HK-2 (cell line): ENCODE results near the gene MED29.
"Not testable (repeated sequence)": the region's sequence is repeated elsewhere in the genome, so short reads cannot be mapped to it uniquely, and the experiment has no call there.

Experiments
- DNase-seq: peaks from one replicate; pipeline ENCODE4 v3.0.0-alpha.2; 2018; ENCODE audit not compliant: unreplicated experiment

MED29 gene

DNA sequence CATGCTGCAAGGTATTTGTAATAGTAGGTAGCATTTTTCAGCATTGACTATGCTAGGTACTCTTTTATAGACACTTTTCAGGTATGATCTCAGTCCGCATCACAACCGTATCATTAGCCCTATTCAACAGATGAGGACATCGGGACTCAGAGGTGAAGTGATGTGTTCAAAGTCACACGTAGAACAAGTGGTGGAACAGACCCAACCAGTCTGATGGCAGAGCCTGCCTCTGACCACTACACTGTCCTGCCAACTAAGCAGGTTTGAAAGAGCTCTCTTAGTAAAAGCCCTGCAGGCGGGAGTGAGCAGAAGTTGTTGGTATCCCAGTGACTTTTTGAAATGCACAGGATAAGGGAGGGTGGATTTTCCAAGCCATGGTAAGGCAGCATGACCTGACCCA lies 20.4 kb upstream of the MED29 start:
- DNase-seq, result no peak

DNA sequence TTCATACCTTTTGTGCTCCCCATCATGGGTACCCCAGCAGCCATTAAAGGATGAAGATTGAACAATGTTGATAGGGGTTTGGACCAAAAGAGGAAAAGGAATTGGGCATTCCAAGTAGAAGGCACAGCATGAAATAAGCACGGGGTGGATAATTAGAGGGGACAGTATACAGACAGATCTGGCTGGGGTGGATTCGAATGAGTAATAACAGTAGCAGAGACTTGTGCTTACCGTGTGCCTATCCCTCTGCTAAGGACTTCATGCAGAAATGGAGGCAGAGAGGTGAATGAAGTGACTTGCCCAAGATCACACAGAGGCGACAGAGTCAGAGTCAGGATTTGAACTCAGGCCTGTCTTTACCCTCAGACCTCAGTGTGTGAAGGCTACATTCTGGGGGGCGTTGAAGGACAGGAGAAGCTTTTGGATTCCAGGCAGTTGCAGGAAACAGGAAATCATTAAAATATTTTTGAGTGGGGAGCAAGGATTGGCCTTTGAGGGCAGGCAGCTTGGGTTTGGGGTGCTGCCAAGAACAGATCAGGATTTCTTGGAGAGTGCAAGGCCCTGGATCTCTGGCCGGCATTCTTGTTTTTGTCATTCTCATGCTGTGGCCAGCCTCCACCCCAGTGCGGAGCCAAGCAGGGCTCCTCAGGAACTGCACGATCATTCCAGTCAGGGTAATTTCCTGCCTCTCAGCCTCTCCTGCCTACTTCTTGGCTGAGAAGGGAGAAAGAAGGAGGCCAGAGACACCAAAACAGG lies 19.0 kb upstream of the MED29 start:
- DNase-seq, result no peak

DNA sequence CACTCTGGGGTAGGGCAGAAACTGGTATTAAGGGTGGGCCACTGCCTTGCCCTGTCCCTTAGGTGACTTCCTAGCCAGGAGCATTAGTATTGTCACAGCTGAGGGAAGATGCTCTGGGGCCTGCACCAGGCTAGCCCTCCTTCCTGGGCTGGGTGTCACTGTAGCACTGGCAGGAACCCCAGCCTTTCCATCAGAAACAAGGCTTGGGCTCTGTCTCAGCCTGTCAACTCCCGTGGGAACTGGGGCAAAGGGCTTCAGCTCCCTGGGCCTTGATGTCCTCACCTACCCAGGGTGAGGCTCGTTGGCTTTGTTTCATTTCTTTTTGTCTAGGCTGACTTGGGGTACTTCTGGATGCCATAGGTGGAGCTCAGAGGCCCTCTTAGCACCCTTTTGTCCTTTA lies 18.2 kb upstream of the MED29 start:
- DNase-seq, result no peak

DNA sequence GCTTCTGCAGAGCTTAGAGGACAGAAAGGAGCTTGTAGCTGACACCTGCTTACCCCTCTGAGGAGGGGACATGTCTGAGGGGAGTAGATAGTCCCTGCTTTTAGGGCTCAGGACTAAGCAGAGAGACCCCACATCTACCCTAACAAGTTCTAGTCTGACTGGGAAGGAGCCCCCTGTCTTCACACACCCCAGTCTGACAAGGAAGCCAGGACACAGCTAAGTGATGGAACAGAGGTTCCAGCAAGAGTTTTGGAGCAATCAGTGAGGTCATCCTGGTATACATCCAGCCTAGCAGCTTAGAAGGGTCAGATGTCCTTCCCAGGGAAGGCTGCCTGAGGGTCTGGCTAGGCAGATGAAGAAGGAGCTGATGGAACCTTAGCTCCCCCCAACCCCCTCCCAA lies 15.2 kb upstream of the MED29 start:
- DNase-seq, result no peak

DNA sequence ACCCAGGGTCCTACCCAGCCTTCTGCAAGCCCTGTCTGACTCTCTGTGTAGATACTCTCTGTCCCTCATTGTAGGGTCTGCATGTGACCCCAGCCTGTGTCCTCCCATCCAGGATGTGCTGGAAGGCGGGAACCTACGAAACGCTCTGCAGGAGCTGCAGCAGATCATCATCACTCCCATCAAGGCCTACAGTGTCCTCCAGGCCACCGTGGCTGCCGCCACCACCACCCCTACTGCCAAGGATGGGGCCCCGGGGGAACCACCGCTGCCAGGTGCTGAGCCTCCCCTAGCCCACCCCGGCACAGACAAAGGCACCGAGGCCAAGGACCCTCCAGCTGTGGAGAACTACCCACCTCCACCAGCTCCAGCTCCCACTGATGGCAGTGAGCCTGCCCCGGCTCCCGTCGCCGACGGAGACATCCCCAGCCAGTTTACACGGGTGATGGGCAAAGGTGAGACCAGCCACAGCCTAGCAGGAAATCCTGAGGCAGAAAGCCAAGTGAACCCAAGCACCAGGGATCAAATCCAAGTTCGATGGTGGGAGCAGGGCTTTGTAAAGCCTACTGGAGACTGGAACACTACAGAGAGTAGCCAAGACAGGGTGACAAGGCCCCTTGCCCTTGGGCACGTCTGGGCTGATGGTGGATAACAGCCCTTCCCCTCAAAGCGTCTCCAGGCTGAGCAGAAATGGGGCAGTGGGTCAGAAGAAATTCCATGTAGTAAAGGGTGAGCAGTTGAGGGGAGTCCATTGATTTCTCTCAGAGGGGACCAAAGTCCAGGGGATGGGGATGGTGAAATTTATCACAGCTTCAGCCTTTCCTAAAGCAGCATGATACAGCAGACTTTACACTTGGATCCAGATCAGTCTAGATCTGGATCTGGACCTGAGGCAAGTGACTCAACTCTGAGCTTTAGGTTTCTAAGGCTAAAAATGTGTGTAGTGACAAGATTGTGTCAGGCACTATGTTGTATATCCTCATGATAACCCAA lies 13.5 kb upstream of the MED29 start:
- no peak for DNase-seq

DNA sequence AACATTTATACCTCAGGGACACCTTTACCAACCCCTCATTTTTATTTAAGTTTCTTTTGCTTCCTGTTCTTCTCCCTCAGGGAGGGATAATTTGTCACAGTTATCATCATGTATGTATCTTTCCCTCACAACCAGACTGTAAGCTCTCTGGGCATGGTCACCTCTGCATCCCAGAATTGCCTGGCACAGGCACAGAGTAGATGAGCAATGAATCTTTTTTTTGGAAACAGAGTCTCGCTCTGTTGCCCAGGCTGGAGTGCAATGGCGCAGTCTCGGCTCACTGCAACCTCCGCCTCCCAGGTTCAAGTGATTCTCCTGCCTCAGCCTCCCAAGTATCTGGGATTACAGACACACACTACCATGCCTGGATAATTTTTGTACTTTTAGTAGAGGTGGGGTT lies 11.8 kb upstream of the MED29 start:
- DNase-seq, result not testable (repeated sequence)

DNA sequence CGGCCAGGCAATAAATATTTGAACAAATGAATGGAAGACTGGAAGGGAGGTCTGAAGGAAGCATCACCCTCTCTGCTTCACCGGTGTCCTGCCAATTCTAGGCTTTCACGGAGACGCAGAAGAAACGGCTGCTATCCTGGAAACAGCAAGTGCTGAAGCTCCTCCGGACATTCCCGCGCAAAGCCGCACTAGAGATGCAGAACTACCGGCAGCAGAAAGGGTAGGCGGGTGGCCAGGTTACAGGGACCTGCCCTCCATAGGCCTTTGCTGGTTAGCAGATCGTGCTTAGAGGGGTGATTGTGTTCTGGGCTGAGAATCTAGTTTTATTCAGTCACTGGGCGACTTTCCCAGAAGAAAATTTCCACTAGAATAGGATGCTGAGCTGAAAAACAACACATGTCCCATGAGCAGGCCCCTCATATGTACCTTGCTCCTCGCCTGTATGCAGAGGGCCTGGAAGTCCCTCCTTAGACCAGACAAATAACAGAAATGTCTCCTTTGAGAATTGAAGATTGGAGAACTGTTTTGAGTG lies 11.2 kb upstream of the MED29 start:
- no peak for DNase-seq

DNA sequence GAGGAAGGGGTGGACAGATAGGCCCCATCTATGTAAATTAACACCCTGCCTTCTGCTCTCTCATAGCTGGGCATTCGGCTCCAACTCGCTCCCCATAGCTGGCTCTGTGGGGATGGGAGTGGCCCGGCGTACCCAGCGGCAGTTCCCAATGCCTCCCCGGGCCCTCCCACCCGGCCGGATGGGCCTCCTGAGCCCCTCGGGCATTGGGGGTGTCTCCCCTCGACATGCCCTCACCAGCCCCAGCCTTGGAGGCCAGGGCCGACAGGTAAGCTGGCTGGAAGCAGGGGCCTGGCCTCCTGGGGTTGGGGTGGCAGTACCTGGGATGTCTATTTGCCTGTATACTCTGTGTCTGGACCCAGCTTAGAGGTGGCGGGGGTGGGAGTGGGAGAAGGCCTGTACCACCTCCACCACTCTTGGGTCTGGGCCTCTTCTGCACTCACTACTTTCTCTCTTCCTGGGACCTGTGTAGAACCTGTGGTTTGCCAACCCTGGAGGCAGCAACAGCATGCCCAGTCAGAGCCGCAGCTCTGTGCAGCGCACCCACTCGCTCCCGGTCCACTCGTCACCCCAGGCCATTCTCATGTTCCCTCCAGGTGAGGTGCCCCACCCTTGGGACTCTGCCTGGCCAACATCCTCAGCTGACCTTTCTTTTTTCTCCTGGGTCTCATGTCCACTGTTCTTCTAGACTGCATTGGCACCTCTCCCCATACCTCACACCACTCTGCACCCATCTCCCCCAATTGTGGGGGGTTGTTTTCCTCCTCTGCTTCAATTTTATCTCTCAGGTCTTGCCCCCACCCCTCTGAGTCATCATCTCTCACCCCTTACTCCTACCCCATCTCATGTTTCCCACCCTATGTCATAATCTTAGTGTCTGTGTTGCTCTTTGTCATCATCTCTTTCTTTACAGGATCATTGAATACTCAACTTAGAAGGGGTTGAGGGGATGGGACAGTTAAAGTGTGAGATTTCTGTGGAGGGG lies 10.4 kb upstream of the MED29 start:
- no peak for DNase-seq

DNA sequence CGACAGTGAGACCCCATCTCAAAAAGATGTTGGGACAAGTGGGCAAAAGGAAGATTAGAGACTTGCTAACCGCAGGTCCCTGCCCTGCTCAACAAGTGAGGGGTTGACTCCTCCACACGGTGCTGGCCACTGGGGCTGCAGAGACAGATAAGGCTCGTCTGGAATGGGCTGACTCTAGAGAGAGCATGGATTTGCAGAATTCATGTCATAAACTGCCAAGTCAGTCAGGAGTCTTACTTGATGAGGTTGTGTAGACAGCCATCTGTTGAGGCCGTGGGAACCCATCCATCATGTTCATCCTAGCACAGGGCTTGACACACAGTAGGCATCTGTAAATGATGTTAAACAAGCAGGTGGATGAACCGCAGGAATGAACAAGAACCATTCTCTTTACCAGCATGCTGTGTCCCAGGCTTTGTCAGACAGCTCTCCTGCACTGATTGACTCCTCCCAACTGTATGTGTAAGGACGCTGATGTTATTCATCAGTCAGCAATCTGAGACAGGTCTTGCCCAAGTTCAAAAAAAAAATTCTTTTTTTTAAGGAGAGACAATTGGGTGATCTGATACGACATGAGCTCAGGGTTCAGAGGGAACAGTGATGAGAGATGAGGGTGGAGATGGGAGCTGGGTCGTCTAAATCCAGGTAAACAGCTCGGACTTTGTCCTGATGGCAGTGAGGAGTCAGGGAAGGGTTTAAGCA lies 9.1 kb upstream of the MED29 start:
- no peak for DNase-seq

DNA sequence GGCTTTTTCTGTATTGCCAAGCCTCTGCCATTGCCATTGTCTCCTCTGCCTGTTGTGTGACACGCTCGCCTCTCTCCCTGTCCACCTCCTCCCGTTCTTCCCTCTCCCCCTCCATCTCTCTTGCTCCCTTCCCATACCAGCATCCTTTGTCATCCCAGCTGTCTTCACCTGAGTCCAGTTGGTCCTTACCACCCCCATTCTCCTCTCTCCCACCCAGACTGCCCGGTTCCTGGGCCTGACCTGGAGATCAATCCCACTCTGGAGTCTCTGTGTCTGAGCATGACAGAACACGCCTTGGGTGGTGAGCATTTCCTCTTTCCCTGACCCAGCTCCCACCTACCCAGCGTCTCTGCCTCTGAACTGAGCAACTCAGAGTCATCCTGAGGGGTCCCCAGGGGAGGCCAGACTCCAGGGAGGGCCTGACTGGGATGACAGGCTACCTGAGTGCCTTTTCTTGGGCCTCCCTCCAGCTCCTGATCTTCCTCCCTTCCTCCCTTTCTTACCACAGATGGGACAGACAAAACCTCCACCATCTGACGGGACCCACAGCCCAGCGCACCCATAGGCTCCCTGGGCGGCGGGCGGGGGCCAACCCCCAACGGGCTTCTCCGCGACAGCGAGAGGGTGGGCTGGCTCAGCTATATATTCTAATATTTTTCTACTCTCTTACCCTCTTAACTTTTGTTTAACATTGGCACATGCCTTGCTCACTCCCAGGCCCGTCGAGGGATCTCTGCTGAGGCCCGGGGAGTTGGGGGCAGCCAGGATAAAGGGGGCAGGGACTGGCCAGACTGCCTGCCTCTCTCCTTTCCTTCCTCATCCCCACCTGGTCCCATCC lies 8.0 kb upstream of the MED29 start:
- no peak for DNase-seq

DNA sequence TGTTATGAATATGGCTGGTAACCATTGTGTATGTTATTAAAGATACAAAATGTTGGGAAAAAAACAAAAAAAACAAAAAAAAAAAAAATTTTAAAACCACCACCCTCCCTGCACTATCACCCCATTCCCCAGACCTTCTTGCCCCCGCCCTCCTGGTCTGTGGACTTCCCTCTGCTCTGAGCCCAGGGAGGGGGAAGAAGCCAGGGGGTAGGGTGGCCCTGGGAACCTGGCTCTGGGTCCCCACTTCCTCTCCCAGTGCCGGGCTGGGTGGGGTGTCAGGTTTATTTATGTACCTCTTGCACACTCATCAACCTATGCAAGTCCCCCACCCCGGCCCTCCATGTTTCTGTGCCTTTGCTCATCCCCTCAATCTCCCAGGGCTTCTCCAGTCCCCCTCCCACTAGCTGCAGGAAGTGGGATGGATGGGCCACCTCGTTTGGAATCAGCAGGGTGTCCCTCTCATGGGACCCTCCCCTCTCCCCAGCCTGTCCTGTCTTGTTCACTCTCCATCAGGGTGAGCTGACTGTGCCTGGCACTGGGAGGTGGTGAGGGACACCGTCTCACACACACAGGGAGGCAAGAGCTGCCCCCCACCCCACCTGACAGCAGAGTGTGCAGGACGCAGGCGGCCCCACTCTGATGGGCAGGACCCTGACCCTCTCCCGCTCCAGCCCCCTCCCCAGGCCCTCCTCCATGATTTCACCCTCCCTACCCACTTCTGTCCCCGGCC lies 6.2 kb upstream of the MED29 start:
- no peak for DNase-seq

DNA sequence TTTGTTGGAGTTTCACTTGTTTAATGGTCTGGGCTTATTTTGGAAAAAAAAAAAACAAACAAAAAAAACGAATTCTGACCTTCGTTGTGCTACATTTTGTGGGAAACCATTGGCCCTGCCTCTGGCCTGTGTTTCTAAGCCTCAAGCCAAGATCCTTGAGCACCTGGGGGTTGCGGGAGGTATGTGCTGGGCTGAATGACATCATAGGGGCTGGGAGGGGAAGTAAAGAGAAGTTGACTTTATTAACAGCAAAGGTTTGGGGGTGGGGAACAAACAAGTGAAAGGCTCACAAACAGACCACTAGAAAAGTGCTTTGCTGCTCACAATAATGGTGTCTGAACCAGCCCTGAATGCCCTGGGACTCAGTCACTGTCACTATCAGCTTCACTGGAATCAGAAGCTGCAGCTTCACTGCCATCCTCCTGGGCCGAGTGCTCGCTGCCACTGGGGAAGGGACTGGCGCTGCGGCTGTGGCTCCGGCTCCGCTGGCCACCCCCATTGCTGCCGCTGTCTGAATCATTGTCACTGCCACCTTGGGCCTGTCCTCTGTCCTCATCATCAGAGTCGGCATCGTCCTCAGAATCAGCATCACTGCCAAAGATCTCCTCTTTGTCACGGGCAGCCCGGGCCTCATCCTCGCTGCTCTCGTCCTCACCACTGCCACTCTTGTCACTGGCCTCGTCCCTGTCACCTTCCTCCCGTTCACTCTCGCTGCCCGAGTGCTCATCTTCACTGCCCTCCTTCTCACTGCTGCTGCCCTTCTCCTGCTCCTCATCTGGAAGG lies 5.4 kb upstream of the MED29 start:
- DNase-seq, result no peak

DNA sequence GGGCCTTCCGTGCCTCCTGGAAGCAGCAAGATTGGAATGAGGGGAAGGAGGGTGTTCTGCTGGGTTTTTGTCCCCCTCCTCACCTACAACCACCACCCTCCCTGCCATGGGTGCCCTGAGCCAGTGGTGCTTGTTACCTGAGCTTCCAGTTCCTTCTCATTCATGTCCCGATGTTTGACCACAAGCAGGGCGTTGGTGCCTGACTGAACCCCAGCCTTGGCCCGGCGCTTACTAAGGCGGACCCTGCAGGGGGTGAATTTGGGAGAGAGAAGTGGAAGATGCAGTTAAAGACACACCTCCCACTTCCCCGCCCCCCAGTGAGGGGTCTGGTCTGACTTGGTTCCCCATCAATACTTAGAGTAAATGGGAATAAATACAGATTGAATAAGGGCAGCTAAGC lies 4.6 kb upstream of the MED29 start:
- no peak for DNase-seq

DNA sequence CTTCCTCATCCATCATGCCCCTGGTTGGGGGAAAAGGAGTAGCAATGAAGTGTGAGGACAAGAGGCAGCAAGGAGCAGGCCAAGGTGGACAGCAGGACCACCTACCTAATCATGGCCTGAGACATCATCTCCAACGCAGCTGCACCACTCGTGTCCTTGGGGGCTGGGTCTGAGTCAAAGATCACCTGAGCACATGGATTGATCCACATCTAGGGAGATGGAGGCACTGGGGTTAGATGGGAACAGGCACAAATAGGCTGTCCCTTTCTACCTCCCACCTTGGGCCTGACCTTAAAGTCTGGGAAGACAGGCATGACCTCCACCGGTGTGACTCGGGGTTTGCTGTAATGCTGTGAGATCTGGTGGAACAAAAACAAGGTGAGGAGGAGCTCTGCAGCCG lies 2.5 kb upstream of the MED29 start:
- DNase-seq, result no peak

DNA sequence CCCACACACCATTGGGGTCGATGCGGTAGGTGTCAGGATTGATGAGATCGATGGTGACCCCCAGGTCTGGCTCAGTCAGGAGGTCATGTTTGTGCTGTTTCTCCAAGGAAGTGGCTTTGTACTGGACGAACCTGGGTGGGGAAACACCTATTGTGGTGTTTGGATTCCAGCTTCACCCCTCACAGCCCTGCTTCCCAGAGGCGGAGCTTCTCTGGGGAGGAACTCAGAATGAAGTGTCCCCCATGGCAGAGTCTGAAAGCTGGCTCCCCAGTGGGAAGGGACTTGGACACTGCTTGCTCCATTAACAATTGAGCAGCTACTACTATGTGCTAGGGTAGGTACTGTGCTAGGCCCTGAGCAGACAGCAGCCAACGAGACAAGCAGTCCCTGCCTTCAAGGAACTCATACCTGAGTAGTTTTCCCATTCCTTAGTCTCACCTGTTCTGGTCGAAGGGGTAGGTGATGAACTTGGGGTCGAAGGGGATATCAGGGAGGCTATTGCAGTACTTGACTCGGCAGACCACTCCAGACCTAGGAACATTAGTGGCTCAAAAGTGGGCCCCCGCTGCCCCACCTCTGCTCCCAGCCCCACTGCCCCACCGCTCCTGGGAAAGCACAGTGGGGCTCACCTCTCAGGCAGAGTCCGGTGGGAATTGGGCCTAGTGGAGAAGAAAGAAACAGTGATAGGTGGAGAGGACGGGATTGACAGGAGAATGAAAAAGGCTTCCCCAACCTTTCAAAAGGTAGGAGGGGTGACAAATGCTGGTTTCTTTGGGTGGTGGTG lies 1.4 kb upstream of the MED29 start:
- DNase-seq, result no peak

DNA sequence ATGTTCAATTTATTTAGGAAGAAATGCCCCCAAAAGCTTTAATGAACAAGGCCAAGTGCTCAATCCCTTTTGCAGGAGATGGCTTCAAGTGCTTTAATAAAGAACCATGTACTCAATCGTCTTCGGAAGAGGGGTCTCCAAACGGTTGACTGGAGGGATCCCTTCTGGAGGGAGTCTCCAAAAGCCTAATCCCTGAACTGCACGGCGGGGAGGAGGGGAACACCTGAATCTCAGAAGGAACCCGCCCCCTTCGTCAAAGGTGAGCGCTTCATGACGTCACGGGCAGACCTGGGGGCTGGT lies 777 bp upstream of the MED29 start:
- no peak for DNase-seq

DNA sequence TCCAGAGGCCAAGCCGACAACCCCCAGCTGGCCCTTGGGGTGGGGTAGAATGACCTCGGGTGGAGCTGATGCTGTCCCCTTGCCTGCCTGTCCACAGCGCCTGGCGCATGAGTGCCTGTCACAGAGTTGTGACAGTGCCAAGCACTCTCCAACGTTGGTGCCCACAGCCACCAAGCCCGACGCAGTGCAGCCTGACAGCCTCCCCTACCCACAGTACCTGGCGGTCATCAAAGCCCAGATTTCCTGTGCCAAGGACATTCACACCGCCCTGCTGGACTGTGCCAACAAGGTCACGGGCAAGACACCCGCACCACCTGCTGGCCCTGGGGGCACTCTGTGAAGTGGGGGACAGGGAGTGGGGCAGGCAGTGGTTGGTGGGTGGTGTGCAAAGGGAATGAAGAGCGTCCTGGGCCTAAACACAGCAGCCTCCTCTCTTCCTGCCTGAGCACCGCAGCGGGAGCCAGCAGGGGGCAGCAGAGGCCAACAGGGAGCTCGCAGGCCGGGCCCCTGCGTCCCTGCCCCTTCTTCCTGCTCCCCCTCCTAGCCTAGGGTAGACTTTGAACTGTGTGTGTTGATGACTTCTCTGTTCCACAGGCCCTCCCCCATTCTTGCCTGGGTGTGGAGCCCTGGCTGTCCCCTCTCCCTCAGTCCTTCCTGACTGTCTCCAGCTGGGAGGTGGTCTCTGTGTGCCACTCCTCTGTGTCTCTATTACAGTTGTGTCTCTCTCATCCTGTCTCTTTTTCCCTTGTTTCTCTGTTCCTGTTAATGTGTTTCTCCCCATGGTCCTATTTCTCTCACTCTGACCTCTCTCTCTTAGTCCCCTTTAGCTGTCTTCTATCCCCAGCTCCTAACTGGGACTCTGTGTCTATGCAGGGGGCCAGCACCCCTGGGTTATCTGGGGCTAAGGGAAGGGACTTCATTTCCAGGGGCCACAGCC lies 6.5 kb downstream of the MED29 start:
- peak; percentile 81 for DNase-seq
